GM23338 (cell line): ENCODE results near the gene IRX5. TPM values are rescaled to one million over a fixed set of nuclear protein-coding genes. Genes with fewer than 3 reads are reported as not detected.
A peak's percentile ranks its signal among the peaks of the same experiment; 100 is the strongest.

ENCODE experiments used
- ATAC-seq: fragments of 200-7000 bp; cut with Tn5 transposase; 3 replicates; pipeline ENCODE4 v1.9.1; 2020
- DNase-seq: peaks from one replicate; pipeline ENCODE4 v3.0.0-alpha.2; 2015; ENCODE audit warnings: low spot score
- H2AFZ ChIP-seq: fragments of 200-600 bp; sonication (generic); 2 replicates; pipeline ENCODE4 v1.8.0; 2016; ENCODE audit warnings: antibody characterized with exemption, mild to moderate bottlenecking, moderate library complexity
- H3F3A ChIP-seq: fragments of 200-600 bp; sonication (generic); replicated peaks from 2 replicates; pipeline ENCODE4 v1.8.0; 2017; ENCODE audit warnings: antibody characterized with exemption, mixed run types, low read depth
- H3K27ac ChIP-seq: fragments of 200-600 bp; sonication (generic); 2 replicates; pipeline ENCODE4 v1.6.1; 2016; ENCODE audit warnings: low read depth
- H3K27me3 ChIP-seq: fragments of 200-600 bp; sonication (generic); 2 replicates; pipeline ENCODE4 v1.8.0; 2016; ENCODE audit warnings: mild to moderate bottlenecking, mixed run types, moderate library complexity; ENCODE audit not compliant: insufficient read depth
- H3K36me3 ChIP-seq: fragments of 200-600 bp; sonication (generic); 2 replicates; pipeline ENCODE4 v1.8.0; 2016; ENCODE audit warnings: mild to moderate bottlenecking; ENCODE audit not compliant: insufficient read depth
- H3K4me1 ChIP-seq: fragments of 200-600 bp; sonication (generic); 2 replicates; pipeline ENCODE4 v1.8.0; 2016; ENCODE audit warnings: mild to moderate bottlenecking, moderate library complexity; ENCODE audit not compliant: insufficient read depth
- H3K4me2 ChIP-seq: fragments of 200-600 bp; sonication (generic); 2 replicates; pipeline ENCODE4 v1.7.1; 2017; ENCODE audit warnings: mixed run types
- H3K4me3 ChIP-seq: fragments of 200-600 bp; sonication (generic); 2 replicates; pipeline ENCODE4 v1.6.1; 2016; ENCODE audit warnings: mixed run types
- H3K79me2 ChIP-seq: fragments of 200-600 bp; sonication (generic); replicated peaks from 2 replicates; pipeline ENCODE4 v1.8.0; 2017; ENCODE audit warnings: mild to moderate bottlenecking; ENCODE audit not compliant: insufficient read depth
- H3K9me2 ChIP-seq: fragments of 200-600 bp; sonication (generic); 2 replicates; pipeline ENCODE4 v1.8.0; 2017; ENCODE audit not compliant: insufficient read depth
- H4K20me1 ChIP-seq: fragments of 200-600 bp; sonication (generic); replicated peaks from 2 replicates; pipeline ENCODE4 v1.8.0; 2017; ENCODE audit warnings: mild to moderate bottlenecking; ENCODE audit not compliant: insufficient read depth
- H3K27ac Mint-ChIP-seq: 2 replicates; pipeline ENCODE4 v1.8.0; 2020; ENCODE audit warnings: inconsistent platforms, mild to moderate bottlenecking, moderate library complexity, mixed read lengths
- H3K27me3 Mint-ChIP-seq: 3 replicates; pipeline ENCODE4 v1.8.0; 2022; ENCODE audit warnings: low read depth, mild to moderate bottlenecking, moderate library complexity, mixed read lengths, inconsistent platforms; ENCODE audit not compliant: insufficient read depth, poor library complexity
- H3K36me3 Mint-ChIP-seq: 3 replicates; pipeline ENCODE4 v1.8.0; 2021; ENCODE audit warnings: low read depth, mild to moderate bottlenecking, inconsistent platforms, moderate library complexity, mixed read lengths
- H3K4me1 Mint-ChIP-seq: 3 replicates; pipeline ENCODE4 v1.8.0; 2020; ENCODE audit warnings: mild to moderate bottlenecking, inconsistent platforms, mixed read lengths
- H3K4me3 Mint-ChIP-seq: 3 replicates; pipeline ENCODE4 v1.8.0; 2021; ENCODE audit warnings: moderate library complexity, mild to moderate bottlenecking, inconsistent platforms, mixed read lengths
- H3K9me3 Mint-ChIP-seq: 3 replicates; pipeline ENCODE4 v1.8.0; 2020; ENCODE audit warnings: moderate library complexity, mild to moderate bottlenecking, inconsistent platforms, mixed read lengths
- CREB1 ChIP-seq: fragments of 250-450 bp; sonication (Bioruptor Pico); IDR thresholded peaks from 2 replicates; pipeline ENCODE4 v1.5.0; 2020; ENCODE audit warnings: low read depth, mild to moderate bottlenecking, moderate library complexity
- CTCF ChIP-seq, 2 experiments: fragments of 200-600 bp in 1 of 2; sonication (generic) in 1 of 2; conservative IDR thresholded peaks; 2 replicates each; pipeline versions ENCODE4 v1.5.1 to v1.6.1; 2016 to 2017; ENCODE audit warnings: antibody characterized with exemption in 2 of 2, low read depth in 2 of 2, mild to moderate bottlenecking in 2 of 2, moderate library complexity in 1 of 2
- ETS1 ChIP-seq: IDR thresholded peaks from 2 replicates; pipeline ENCODE4 v1.6.1; 2016; ENCODE audit warnings: antibody characterized with exemption
- EZH2 ChIP-seq: fragments of 200-600 bp; sonication (generic); IDR thresholded peaks from one replicate; pipeline ENCODE4 v1.8.0; 2017; ENCODE audit warnings: antibody characterized with exemption, mild to moderate bottlenecking, low read depth; ENCODE audit not compliant: unreplicated experiment
- EZH2phosphoT487 ChIP-seq: fragments of 200-600 bp; sonication (generic); IDR thresholded peaks from one replicate; pipeline ENCODE4 v1.8.1; 2018; ENCODE audit warnings: antibody characterized with exemption; ENCODE audit not compliant: unreplicated experiment
- JUNB ChIP-seq: IDR thresholded peaks from one replicate; pipeline ENCODE4 v1.6.1; 2016; ENCODE audit warnings: antibody characterized with exemption; ENCODE audit not compliant: unreplicated experiment
- NANOG ChIP-seq: IDR thresholded peaks from 2 replicates; pipeline ENCODE4 v1.6.1; 2016; ENCODE audit warnings: antibody characterized with exemption, borderline replicate concordance
- POLR2AphosphoS5 ChIP-seq: IDR thresholded peaks from 2 replicates; pipeline ENCODE4 v1.6.1; 2016; ENCODE audit warnings: antibody characterized with exemption, low read depth
- REST ChIP-seq: IDR thresholded peaks from one replicate; pipeline ENCODE4 v1.6.1; 2018; ENCODE audit warnings: antibody characterized with exemption; ENCODE audit not compliant: unreplicated experiment
- STAT1 ChIP-seq: IDR thresholded peaks from one replicate; pipeline ENCODE4 v1.6.1; 2016; ENCODE audit warnings: antibody characterized with exemption; ENCODE audit not compliant: unreplicated experiment
- ZNF114 ChIP-seq: fragments of 250-450 bp; sonication (Bioruptor Pico); IDR thresholded peaks from 2 replicates; pipeline ENCODE4 v1.5.0; 2020; ENCODE audit warnings: mild to moderate bottlenecking, moderate library complexity
- ZNF331 ChIP-seq: fragments of 250-450 bp; sonication (Bioruptor Pico); IDR thresholded peaks from 2 replicates; pipeline ENCODE4 v1.5.0; 2020; ENCODE audit warnings: low read depth, mild to moderate bottlenecking, moderate library complexity
- ZNF462 ChIP-seq: fragments of 250-450 bp; sonication (Bioruptor Pico); IDR thresholded peaks from 2 replicates; pipeline ENCODE4 v1.5.0; 2020; ENCODE audit warnings: mild to moderate bottlenecking, moderate library complexity
- polyA plus RNA-seq: library from polyadenylated mRNA; unstranded; fragments of >200 nt; fragmentation: Nextera tagmentation; extraction: Ambion mirVana; gene quantifications from 2 replicates; pipeline ENCODE4 v1.2.1, GENCODE V29; 2016
- total RNA-seq: library from RNA; depleted of rRNA; stranded (reverse); fragments of >200 nt; shearing (Covaris generic); gene quantifications from 2 replicates; pipeline ENCODE4 v1.2.3, GENCODE V29; 2014

The IRX5 gene
- total and polyA plus RNA-seq, 2 experiments from 2014 or later: 0.07 to 0.39 TPM

- Mint-ChIP-seq H3K36me3 (no peaks in the 10 kb centered on the region; the same call in 2 of the 3 replicates), H3K27ac (no peak overlapping the region), H3K4me1 (peaks cover 25% of the 10 kb centered on the region), H3K9me3 (no peaks in the 10 kb centered on the region; the same call in 2 of the 3 replicates), H3K4me3 (peak overlapping the region; percentile 87), H3K27me3 (peaks cover 56% of the 10 kb centered on the region)
- H3K79me2 ChIP-seq: peaks cover 3% of the 10 kb centered on the region; the same call in 1 of the 2 replicates
- H3K27me3 ChIP-seq: peaks cover 71% of the 10 kb centered on the region
- peaks cover 19% of the 10 kb centered on the region for H3K4me1 ChIP-seq
- DNase-seq: no peak
- no peak for TF ChIP-seq EZH2phosphoT487
- no peak for TF ChIP-seq ZNF331 (CRISPR knock-in tag)
- TF ChIP-seq ZNF114: no peak
- TF ChIP-seq CTCF (conservative IDR thresholded peaks at IDR 0.05; ENCODE audit: low read depth in 2 of 2): no peak
- no peak for TF ChIP-seq JUNB
- no peak for TF ChIP-seq ETS1
- no peak for TF ChIP-seq REST
- no peak for TF ChIP-seq POLR2AphosphoS5
- TF ChIP-seq STAT1: no peak
- TF ChIP-seq CREB1: no peak
- no peak for TF ChIP-seq ZNF462 (CRISPR knock-in tag)
- no peak for TF ChIP-seq EZH2
- no peak for TF ChIP-seq NANOG
- H3K36me3 ChIP-seq: no peaks in the 10 kb centered on the region
- no peak overlapping the region for H3K27ac ChIP-seq
- ATAC-seq: no peak
- no peaks in the 10 kb centered on the region for H3K9me2 ChIP-seq
- peak overlapping the region; percentile 65 for H3K4me3 ChIP-seq
- H4K20me1 ChIP-seq: peaks cover 11% of the 10 kb centered on the region; the same call in 1 of the 2 replicates
- peak overlapping the region; percentile 77; the same call in 1 of the 2 replicates for H2AFZ ChIP-seq
- H3K4me2 ChIP-seq: peak overlapping the region; percentile 80
- H3F3A ChIP-seq: peaks cover 13% of the 10 kb centered on the region; the same call in 1 of the 2 replicates
Measured at GRCh38 chr16:54927125-54928015, 3.3 kb upstream of the IRX5 start.
